Mammary epithelial cell (primary cell): ENCODE measurements around the gene TRIM47.

ENCODE experiments used
- CTCF ChIP-seq, 2 donors: IDR thresholded peaks in 1 of 2; conservative IDR thresholded peaks in 1 of 2; 2 replicates each; pipeline ENCODE4 v1.5.1; 2011 to 2012; ENCODE audit warnings: inconsistent platforms in 2 of 2, low read length in 2 of 2, mild to moderate bottlenecking in 2 of 2, control low read depth in 1 of 2, low read depth in 1 of 2; ENCODE audit not compliant: insufficient read depth in 1 of 2; ENCODE audit errors: extremely low read depth in 1 of 2
- EZH2 ChIP-seq: IDR thresholded peaks from 2 replicates; pipeline ENCODE4 v1.6.1; 2012; ENCODE audit warnings: low read length, inconsistent platforms, borderline replicate concordance

- TF ChIP-seq CTCF (conservative IDR thresholded peaks at IDR 0.05 in 1 of 2, IDR thresholded peaks at IDR 0.05 in 1 of 2; ENCODE audit: extremely low read depth in 1 of 2, insufficient read depth in 1 of 2, low read depth in 1 of 2, low read length in 2 of 2): no peak
- no peak for TF ChIP-seq EZH2
These were observed 38.9 kb upstream of the TRIM47 start for GRCh38 chr17:75917141-75917916.
